ENCODE data around the gene SLC35G1.

SLC35G1 gene, protein sequence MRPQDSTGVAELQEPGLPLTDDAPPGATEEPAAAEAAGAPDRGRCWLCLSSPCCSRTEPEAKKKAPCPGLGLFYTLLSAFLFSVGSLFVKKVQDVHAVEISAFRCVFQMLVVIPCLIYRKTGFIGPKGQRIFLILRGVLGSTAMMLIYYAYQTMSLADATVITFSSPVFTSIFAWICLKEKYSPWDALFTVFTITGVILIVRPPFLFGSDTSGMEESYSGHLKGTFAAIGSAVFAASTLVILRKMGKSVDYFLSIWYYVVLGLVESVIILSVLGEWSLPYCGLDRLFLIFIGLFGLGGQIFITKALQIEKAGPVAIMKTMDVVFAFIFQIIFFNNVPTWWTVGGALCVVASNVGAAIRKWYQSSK
- total RNA-seq, result 5.8 to 6.3 reads per million in 2 experiments

- peak; percentile 51 for DNase-seq (ENCODE audit: low read depth)
Observed at GRCh38 chr10:93893646-93894515, at the start of gene SLC35G1. Gene SLC35G1, plus strand, starts transcription at chr10:93893978. Its CDS starts 56 bp downstream, at chr10:93894034.

DNA sequence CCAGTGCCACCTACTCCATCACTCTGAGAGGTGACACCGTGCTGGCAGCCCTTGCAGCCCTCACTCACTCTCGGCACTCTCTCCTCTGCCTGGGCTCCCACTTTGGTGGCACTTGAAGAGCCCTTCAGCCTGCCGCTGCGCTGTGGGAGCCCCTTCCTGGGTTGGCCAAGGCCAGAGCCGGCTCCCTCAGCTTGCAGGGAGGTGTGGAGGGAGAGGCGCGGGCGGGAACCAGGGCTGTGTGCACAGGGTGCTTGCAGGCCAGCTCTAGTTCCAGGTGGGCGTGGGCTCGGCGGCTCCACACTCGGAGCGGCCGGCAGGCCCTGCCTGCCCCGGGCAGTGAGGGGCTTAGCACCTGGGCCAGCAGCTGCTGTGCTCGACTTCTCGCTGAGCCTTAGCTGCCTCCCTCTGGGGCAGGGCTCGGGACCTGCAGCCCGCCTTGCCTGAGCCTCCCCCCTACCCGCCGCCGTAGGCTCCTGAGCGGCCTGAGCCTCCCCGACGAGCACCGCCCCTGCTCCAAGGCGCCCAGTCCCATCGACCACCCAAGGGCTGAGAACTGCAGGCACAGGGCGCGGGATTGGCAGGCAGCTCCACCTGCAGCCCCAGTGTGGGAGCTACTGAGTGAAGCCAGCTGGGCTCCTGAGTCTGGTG is 48.7 kb upstream of the SLC35G1 start:
- DNase-seq (ENCODE audit: low read depth), result no peak

- DNase-seq (ENCODE audit: low read depth), result no peak
Observed at GRCh38 chr10:93849593-93849992, 44.2 kb upstream of the SLC35G1 start.

- no peak for DNase-seq (ENCODE audit: low read depth)
Observed at GRCh38 chr10:93850031-93851015, 43.5 kb upstream of the SLC35G1 start.

- no peak for DNase-seq (ENCODE audit: low read depth)
Observed at GRCh38 chr10:93851169-93851568, 42.6 kb upstream of the SLC35G1 start.

DNA sequence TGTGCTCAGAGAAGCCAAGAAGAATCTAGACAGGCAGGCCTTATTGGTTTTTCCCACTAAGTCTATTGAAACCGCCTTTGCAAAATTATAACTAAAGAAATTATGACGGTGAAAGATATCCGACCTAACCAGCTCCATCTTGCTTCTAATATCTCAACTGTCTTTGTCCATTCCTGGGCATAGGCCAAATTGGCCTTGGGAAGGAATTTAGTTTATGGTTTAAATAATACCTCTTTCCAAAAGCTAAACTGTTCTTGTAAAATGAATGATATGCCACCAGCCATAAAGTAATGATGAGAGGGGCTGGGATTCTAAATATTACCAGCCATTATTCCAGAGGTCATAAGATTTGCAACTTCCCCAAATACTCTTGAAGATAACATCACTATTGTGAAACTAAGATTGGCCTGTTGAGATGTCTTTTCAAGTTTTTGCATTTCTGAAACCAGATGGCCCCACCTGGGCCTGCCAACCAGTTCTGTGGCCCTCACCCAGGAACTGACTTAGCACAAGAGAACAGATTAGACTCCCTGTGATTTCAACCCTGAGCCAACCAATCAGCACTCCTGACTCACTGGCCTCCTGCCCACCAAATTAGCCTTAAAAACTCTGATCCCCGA is 41.2 kb upstream of the SLC35G1 start:
- no peak for DNase-seq (ENCODE audit: low read depth)

- DNase-seq (ENCODE audit: low read depth), result no peak
Observed at GRCh38 chr10:93854975-93855374, 38.8 kb upstream of the SLC35G1 start.

DNA sequence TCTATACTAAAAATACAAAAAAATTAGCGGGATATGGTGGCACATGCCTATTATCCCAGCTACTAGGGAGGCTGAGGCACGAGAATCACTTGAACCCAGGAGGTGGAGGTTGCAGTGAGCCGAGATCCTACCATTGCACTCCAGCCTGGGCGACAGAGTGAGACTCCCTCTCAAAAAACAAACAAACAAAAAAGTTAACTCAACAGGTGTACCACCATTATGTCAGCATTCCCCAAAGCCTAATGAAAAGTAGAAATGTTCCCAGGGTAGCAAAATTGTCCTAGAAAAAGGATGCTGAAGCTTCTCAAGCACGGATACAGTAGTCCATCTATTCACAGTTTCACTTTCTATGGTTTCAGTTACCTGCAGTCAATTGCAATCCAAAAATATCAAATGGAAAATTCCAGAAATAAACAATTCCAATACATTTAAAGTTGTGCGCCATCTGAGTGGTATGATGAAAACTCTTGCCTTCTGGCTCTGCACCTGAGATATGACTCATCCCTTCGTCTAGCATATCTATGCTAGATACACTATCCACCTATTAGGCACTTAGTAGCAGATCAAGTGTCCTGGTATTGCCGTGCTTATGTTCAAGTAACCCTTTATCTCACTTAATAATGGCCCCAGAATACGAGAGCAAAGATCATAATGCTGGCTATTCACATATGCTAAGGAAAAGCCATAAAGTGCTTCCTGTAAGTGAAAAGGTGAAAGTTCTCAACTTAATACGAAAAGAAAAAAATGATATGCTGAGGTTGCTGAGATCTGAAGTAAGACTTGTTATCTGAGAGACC is 37.2 kb upstream of the SLC35G1 start:
- DNase-seq (ENCODE audit: low read depth), result no peak

GRCh38 chr10:93859049-93859655 is 34.6 kb upstream of the SLC35G1 start:
- no peak for DNase-seq (ENCODE audit: low read depth)

DNA sequence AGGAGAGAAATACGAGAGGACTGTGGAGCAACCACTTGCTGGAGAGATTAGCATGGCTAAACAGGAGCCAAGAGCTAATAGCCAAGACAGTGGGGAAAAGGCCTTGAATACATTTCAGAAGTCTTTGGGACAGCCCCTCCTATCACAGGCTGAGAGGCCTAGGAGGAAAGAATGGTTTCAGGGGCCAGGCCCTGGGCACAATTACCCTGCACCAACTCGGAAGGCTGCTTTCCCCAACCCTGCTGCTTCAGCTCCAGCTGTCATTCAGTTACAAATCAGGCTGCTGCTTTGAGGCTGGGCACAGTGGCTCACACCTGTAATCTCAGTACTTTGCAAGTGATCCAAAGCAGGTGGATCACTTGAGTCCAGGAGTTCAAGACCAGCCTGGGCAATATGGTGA is 32.0 kb upstream of the SLC35G1 start:
- DNase-seq (ENCODE audit: low read depth), result no peak

- no peak for DNase-seq (ENCODE audit: low read depth)
Observed at GRCh38 chr10:93865794-93866425, 27.9 kb upstream of the SLC35G1 start.

DNA sequence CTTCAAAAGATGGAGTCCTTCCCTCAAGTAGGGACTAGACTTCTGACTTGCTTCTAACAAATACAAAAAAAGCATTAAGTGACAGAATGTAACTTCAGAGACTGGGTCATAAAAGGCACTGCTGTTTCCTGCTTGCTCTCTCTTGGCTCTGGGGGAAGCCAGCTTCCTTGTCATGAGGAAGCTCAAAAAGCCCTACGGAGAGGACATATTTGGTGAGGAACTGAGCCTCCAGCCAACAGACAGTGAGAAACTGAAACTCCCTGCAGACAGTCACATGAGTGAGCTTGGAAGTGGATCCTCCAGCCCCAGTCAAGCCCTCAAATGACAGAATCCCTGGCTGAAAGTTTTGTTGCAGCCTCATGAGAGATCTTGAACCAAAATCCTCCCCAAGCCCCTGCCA is 26.3 kb upstream of the SLC35G1 start:
- no peak for DNase-seq (ENCODE audit: low read depth)

GRCh38 chr10:93871671-93872204 is 22.0 kb upstream of the SLC35G1 start:
- DNase-seq (ENCODE audit: low read depth), result no peak

GRCh38 chr10:93872375-93873158 is 21.2 kb upstream of the SLC35G1 start:
- no peak for DNase-seq (ENCODE audit: low read depth)

DNA sequence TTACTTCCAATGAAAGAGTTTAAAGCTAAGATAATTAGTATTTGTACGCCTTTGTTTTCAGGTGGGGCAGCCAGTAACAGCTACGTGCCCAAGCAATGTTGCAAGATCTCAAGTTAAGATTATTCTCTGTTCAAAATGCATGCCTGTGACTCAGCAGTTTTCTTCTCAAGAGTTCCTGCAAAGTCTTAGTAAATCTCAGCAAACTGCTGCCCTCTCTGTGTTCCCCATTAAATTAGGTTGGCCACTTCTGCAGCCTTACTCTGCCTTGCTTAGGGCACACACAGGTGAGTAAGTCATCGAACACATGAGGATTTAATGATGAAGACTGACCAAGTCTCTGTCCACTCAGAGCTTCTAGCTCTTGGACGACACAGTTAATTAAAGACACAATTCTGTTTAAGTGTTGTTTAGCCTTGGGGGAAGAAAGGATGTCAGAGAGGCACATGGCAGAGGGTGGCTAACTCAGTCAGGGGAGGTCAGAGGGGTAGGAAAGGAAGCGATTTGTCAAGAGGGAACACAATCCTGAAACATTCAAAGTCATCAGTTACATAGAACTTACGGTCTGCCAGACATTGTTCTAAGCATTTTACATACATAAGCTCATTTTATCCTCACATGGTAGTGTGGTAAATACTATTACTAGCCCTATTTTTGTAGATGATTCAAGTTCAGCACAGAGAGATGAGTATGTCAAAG is 20.2 kb upstream of the SLC35G1 start:
- DNase-seq (ENCODE audit: low read depth), result no peak

- DNase-seq (ENCODE audit: low read depth), result no peak
Observed at GRCh38 chr10:93874309-93875031, 19.3 kb upstream of the SLC35G1 start.

DNA sequence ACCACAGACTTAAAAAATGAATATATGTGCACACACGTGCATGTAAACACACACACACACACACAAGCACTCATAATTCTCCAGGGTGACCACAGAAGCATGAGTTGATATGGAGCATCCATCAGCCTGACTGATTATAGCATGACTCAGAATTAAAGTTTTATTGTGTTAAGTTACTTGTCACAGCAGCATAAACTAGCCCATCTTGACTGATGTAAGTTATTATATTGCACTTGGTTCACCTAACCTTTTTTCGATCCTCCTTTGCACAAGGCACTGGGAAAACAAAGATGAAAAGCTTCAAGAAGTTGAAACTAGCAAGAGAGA is 18.8 kb upstream of the SLC35G1 start:
- no peak for DNase-seq (ENCODE audit: low read depth)

All from T follicular helper cell (primary cell).